NCI-H774 (cell line): ENCODE measurements around the gene SFTPD.

ENCODE experiments used
- DNase-seq: peaks from one replicate; lab custom pipeline; 2025; lab: John Stamatoyannopoulos, UW

SFTPD gene

DNA sequence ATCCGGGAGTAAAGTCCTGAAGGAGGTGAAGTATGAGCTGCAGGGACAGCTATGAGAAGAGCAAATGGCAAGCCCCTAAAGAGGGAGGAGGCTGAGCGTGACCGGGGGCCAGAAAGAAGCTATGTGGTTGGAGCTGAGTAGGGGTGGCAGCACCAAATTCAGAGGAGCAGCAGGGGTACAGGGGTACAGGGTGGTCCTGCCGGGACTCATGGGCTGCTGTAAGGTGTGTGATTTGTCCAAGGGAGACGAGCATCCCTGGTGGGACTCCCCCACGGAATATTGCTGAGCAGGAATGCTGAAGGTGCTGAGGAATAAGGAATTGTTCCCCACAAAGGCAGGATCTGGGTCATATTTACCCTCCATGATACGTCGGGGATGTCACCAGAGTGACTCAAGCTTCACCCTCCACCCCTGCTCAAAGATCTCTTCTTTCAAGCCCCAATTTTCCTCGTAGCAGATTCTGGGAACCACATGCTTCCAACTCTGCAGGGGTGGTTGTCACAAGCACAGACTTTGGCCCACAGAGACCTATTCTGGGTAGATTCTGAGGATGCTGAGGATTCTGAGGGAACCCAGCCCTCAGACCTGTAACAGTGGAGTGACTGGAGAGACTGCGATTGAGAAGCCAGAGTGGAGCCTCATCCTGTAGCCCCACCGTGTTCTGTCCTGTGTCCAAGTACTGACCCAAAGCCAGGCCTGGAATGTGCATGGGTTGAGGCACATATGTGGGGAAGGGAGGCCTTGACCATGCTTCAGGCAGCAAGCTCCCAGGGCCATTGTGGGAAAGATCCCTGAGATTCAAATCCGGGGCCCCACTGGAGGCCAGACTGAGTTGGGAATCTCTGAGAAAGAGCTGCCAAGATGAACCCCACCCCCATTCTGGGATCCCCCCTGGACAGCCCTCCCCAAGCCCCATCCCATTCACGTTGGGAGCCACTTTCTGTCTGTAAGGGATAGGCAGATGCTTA, 4.2 kb downstream of the SFTPD start:
- no peak for DNase-seq

DNA sequence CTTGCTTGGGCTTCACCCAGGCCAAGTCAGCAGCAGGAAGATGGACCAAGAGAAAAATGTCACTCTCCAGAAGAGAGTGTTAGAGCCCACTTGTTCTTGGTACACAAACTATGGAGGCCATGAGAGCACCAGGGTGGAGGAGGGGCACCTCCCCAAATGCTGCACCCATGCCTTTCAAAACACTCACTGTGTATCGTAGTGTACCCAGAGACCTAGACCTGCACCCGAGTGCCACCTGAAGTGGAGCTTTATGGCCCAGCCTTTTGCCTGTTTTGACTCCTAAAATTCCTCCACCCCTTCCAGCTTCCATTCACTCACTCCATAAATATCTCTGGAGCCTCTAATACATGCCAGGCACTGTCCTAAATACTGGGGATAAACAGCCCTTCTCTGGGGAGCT, 5.0 kb downstream of the SFTPD start:
- DNase-seq: no peak

DNA sequence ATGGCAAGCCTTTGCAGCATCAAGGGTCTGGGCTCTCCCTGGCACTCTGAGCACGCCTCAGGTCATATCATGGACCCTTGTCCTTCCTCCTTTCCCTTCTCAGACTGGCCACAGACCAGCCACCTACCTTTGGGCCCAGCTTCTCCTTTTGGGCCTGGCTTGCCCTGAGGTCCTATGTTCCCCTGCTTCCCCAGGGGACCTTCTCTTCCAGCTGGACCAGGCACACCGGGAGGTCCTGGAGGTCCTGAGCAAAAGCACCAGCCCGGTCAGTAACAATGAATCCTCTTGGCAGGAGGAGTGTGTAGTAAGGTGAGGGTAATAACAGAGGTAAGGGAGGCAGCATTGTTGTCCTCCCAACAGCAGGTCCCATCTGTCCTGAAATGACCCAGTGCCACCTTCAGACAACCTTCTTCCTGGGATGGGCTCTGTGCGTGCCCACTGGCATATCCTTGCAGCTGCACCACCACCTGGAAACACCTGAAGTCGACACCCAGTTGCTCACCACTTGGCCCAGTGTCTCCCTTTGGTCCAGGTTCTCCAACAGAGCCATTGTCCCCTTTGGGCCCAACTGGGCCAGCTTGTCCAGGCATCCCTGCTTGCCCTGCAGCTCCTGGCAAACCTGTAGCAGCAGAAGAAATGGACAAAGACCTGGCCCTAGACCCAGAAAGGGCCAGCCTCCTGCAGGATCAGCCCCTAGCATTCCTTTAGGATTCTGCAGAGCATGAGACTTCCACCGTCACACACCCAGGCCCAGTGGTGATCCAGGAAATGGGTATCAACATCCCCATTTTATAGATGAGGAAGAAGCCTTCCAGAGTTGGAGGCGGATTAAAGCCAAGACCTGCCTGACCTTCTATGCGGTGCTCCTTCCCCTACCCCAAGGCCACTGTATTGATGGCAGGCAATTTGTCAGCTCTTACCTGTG, 6.4 kb downstream of the SFTPD start:
- no peak for DNase-seq

DNA sequence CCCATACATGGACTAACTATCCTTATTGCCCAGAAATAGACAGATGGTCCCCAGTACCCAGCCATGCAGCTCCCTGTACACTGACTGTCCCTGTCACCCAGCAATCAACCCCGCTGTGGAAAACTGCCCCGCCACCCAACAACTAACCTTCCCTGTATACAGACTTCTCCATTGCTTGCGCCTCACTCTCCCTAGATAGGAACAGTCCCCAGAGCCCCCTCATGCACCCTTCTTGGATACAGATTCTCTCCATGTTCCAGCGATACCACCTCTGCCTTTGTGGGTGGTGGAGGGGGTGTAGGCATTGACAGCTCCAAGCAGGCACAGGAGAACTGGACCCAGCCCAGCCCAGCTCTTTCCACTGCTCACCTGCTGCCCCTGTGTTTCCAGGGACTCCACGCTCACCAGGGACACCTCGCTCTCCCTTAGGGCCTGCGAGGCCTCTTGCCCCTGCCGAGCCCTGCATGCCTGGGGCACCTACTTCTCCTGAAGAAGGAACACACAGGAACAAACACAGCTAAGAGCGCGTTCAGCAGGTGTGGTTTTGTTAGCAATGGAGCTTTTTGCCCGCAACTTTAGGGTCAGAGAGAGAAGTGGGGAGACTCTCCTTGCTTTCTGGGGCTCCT, 7.2 kb downstream of the SFTPD start:
- no peak for DNase-seq

DNA sequence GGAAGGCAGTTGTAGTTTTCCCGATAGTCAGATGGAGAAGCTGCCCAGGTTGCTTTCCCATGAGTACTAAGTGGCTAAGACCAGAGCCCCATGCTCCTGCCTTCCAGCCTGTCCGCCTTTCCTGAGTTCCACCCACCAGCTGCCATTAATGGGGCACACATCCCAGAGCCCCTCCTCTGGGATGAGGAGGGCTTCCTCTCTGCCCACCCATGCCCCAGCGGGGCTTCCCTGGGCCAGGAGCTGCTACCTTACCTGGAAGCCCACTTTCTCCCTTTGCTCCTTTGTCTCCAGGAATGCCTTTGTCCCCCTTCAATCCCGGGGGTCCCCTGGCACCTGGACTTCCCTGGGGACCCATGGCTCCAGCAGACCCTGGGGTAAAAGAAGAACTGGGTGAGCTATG, 7.8 kb downstream of the SFTPD start:
- no peak for DNase-seq

DNA sequence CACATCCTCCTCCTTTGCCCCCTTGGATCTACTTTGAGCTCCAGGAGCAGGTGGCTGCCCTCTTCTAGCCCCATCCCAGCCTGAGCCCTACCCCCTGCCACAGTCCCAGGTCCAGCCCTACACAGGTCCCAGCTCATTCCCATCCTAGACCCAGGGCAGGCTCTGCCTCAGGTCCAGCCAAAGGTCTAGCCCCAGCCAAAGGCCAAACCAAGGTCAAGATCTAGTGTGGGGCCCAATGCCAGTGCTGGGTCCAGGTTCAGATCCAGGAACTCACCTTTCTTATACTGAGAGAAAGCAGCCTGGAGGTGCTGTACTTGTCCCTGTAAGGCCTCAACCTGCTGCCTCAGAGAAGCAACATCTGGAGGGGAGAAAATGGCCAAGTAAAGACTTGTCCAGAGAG, 8.5 kb downstream of the SFTPD start:
- no peak for DNase-seq

DNA sequence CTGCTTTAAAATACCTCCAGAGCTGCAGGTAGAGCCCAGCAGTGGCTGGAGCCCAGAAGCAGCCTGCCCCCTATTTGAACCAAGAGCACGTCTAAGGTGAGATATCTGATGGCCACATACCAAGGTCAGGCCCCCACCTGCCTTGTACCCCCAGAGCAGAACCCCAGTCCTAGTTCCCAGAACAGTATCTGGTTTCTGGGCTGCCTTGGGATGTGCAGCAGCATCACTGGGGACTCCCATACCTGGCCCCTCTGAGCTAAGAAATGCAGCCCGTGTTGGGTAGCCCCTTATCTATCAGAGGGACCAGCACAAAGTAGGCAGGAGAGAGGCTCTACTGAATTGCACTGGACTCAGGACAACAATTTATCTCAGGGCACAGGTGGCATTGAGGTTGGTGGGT, 8.9 kb downstream of the SFTPD start:
- no peak for DNase-seq

DNA sequence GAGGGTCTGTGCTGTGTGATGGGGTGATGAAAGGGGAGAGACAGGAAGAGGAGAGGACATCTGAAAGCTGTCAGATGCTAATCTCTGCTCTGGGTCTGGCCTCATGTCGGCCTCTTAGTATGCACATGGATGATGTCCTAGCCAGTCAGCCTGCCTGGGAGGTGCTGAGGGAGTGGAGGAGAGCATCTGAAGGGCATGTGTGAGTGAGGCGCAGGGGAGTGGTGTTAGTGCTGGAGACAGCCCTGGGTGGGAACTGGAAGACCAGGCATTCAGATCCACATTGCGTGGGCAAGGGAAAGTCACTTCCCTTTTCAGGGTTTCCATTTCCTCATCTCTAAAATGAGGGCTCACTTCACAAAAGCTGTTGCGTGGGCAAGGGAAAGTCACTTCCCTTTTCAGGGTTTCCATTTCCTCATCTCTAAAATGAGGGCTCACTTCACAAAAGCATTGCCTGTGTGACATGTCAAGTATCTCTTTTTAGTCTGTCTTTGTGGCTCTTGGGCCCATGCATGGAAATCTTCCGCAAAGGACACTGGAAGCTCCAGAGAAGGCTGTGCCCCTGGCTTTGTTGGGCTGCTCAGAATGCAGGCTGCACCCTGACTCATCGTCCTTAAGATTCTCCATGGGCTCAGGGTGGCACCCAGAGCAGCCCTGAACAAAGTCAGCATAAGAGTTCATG, 10.0 kb downstream of the SFTPD start:
- no peak for DNase-seq

DNA sequence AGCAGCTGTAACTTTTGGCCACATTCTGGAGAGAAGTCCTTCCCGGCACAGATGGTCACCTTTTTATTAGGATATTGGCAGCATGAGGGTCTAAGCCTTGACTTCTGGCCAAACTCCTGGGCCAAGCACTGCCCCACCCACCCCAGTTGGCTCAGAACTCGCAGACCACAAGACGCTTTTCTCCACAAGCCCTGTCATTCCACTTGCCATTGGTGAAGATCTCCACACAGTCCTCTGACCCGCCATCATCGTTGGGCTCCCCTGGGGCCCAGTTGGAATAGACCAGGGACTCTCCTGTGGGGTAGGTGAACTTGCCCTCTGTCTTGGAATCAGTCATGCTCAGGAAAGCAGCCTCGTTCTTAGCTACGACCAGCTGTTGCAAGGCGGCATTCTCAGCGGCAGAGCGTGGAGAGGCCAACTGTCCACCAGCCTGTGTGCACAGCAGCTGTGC, 11.2 kb downstream of the SFTPD start:
- no peak for DNase-seq

DNA sequence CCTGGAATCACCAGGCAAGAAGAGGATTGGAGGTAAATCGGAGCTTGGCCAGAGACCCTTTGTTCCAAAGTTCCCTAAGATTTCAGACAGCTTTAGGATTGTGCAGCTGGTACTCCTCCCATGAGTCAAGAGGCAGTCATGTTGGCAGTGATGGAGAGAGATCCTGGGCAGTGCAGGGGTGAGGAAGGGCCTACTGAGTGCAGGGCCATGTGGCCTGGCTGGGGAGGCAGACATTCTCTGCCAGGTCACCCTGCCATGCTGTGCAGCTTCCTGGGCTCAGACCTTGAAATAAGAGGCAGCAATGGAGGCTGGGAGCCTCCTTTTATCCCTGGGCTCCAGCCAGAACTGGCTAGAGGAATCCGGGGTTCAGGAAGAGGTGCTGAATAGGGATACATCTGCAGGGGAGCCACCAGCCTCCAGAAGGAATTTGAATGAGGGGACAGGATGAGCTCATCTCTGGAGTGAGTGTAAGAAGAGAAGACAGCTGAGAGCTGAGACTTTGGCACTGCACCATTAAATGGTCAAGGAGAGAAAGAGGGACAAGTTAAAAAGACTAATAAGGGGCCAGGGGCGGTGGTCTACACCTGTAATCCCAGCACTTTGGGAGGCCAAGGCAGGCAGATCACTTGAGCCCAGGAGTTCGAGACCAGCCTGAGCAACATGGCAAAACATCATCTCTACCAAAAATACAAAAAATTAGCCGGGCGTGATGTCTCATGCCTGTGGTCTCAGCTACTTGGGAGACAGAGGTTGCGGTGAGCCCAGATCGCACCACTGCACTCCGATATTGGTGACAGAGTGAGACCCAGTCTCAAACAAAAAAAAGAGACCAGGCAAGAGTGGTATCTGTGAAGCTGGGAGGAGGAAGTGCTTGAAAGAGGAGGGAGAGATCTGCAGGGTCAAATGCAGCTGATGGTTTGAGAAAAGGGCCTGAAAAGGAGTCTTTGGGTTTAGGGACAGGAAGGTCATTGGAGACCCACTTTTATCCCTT, 12.0 kb downstream of the SFTPD start:
- DNase-seq: no peak

DNA sequence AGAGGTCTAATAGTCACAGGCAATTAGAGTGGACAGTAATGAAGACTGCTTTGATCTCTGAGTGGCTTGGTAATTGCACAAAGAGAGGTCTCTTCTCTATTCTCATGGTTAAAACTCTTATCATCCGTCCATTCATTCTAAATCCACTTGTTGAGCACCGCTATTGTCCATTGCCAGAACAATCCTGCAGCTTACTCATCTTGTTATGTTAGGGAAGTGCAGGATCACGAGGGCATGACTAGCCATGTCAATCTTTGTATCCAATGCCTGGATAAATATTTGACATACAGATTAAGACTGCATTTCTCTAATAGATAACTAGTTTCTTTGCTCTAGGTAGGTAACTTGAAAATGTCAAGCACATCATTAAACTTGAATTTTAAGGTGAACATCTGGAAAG, 14.9 kb downstream of the SFTPD start:
- DNase-seq: no peak

DNA sequence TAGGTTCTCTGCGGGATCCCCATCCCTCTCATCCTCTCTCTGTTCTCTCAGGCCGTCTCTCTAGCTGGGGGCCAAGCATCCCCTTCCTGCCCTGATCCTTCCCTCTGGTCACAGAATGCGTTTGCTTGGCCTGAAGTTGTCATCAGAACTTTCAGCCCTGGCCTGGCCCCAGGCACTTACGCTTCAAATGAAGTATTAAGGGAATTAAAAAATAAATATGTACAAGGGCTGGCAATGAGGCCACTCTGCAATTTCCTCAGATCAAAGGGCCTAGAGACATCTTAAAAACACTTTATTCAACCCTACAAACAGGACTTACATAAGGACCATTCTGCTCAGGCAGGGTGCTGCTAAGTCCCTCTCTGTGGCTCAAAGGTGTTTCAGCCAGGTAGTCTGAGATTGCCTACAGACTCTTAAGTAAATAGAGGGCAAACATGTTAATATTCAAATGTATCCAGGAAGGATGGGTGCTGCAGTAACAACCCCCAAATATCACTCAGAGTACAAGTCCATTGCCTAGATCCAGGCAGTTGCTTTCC, 16.0 kb downstream of the SFTPD start:
- DNase-seq: no peak

DNA sequence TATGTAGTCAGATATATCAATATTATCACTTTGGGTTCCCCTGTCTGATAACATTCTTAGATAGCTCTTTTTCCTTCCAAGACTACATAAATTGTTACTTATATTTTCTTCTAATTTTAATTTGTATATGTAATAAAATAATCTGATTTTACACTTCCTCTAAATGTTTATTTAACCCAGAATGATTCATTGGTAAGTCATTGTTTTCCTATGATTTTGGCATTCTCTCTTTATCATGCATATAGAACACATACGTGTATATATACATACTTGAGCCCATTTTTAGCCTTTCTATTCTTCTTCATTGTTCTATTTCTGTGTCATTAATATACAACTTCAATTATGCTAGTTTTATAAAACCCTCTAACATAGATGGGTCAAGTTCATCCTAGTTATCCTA, 16.6 kb downstream of the SFTPD start:
- no peak for DNase-seq

DNA sequence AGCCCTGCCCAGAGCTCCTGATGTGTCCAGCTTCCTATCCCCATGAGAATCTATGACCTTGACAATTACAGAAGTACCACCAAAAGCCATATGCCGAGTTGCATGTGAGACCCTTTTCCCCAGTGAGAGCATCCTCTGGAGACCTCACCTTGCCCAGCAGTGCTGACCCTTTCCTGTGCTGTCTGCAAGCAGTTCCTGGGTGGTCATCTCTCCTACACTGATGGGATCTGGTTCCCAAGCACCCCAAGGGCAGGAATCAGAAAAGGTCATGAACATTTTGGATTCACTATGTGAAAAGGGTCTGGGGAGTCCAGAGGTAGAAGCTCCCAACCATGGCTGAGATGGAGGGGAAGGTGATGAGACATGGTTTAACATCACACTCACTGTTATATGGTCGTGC, 18.2 kb downstream of the SFTPD start:
- no peak for DNase-seq

DNA sequence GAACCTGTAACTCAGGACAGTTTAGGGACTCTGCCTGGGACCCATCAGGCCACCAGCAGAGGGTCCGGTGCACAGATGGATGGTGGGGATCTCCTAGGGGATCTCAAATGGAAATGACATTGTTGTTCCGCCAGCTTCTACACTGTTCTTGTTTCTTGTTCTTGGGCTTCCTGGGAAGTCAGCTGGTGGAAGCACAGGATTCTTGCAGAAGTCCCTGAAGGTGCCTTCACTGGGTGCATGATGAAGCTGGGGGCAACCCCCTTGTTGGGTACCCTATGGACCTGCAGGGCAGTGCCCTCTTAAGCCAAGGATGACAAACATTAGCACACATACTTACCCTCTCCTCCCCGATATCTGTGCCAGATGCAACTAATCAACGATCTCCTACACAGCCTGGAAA, 18.6 kb downstream of the SFTPD start:
- DNase-seq: no peak

DNA sequence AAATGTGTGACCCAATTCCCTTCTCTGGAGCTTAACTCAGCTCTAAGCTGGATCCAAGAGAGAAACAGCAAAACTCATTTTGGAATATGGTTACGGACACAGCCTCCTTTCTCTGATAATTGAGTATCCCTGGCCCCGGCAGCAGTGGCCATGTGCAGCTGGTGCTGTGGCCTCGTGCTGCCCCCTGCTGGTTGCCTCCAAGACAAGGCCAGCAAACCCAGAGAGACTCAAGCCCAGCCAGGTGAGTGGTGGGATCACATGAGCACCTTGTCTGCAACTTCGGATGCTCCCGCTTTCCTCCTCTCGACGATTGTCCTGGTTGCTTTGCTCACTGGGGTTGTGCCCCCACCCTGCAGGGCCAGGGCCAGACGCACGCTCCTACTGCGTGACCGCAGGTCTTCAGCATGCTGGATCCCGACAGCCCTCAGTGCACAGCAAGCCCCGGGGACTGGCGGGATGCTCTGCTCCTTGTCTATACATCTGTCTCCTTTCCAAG, 19.4 kb downstream of the SFTPD start:
- DNase-seq: peak; percentile 63

DNA sequence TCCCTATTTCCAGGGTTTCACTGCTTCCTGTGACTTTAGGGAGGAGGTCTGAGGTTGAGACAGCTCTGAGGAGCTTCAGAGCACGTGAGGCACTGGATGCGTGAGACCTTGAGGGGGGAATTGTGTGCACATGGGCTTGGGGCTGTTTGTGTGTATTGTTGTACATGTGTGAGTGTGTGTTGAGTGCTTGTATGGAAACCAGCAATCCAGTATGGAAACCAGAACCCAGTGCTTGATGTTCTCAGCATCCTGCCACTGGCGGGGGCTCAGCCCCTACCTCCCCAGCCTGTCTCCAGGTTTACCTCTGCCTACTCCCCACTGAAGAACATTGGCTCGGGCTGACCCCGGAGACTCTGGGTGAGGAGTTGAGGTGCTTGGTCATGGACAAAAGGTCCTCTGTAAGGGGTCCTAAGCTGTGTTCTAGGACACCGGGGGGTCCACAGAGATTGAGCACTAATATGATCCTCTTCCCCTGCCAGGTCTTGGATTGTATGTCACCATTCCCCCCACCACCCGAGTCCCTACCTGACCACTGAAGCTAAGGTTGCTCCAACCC, 20.8 kb downstream of the SFTPD start:
- no peak for DNase-seq

DNA sequence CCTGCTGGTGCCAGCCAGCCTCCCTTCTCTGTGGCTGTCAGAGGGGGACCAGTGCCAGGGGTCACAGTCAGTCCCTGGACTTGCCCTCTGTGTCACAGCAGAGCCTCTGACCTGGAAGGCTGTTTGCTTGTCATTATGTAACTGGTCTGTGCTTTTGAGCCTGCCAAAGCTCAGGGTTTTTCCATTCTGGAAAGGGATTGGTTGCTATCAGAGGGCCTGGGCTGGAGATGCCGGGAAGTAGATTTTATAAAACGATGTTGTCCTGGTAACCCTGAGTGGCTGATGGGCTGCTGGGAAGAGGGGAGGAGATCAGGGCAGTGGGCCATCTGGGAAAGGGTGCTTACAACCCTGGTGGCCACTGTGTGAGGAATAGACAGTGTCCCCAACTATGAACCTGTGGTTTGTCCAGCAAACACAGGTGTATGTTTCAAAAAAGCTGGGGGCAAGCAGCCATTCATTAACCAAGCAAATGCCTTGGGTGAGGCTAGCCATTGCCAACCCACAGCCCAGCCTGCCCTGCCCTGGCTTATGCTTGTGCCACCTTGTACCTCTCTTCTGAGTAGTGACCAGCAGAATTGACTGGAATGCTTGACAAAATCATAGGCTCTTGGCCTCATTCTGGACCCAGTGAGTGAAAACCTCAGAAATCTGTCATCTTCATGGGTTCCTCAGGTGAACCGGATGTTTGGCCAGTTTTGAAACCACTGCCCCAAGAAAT, 21.6 kb downstream of the SFTPD start:
- DNase-seq: no peak

DNA sequence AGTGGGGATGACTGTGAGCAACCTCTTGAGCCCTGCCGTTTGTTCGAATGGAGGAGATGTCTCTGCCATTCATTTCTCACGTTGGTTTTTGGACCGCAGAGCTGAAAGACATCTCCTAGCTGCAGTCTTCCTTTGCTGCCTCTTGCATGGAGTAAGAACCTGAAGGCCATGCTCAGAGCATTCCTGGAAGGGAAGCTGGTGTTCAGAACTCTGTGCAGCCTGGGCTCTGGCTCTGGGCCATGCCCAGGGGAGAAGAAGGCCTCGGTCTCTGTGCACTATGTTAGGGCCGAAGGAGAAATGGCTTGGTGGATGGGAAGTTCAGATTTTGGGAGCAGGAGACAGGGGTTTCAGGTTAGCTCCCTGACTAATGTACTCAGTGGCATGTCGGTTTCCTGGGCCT, 22.9 kb downstream of the SFTPD start:
- DNase-seq: no peak
